Measurements from ENCODE around the gene XK. TPM values are rescaled to one million over a fixed set of nuclear protein-coding genes. Genes with fewer than 3 reads are reported as not detected.
A peak's percentile ranks its signal among the peaks of the same experiment; 100 is the strongest.

The XK gene, protein sequence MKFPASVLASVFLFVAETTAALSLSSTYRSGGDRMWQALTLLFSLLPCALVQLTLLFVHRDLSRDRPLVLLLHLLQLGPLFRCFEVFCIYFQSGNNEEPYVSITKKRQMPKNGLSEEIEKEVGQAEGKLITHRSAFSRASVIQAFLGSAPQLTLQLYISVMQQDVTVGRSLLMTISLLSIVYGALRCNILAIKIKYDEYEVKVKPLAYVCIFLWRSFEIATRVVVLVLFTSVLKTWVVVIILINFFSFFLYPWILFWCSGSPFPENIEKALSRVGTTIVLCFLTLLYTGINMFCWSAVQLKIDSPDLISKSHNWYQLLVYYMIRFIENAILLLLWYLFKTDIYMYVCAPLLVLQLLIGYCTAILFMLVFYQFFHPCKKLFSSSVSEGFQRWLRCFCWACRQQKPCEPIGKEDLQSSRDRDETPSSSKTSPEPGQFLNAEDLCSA
- 0.11 and 0.24 TPM in 2 replicates for total RNA-seq

- intact Hi-C loops (cut with micrococcal nuclease): loop anchor here (10.0 kb wide), 1 partner anchor 159 kb away; the partner anchor contains the start of gene DYNLT3
- TF ChIP-seq, protein P1, sequence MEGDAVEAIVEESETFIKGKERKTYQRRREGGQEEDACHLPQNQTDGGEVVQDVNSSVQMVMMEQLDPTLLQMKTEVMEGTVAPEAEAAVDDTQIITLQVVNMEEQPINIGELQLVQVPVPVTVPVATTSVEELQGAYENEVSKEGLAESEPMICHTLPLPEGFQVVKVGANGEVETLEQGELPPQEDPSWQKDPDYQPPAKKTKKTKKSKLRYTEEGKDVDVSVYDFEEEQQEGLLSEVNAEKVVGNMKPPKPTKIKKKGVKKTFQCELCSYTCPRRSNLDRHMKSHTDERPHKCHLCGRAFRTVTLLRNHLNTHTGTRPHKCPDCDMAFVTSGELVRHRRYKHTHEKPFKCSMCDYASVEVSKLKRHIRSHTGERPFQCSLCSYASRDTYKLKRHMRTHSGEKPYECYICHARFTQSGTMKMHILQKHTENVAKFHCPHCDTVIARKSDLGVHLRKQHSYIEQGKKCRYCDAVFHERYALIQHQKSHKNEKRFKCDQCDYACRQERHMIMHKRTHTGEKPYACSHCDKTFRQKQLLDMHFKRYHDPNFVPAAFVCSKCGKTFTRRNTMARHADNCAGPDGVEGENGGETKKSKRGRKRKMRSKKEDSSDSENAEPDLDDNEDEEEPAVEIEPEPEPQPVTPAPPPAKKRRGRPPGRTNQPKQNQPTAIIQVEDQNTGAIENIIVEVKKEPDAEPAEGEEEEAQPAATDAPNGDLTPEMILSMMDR (IDR thresholded peaks at IDR 0.05): no peak
- CTCF ChIA-PET: no interaction called here
- no peaks in the 10 kb centered on the region for H3K27me3 Mint-ChIP-seq
- H3K4me3 Mint-ChIP-seq: peak within 1 kb of the TSS; percentile 78
- peaks cover 2% of the 10 kb centered on the region for H3K4me1 Mint-ChIP-seq
- POLR2A ChIA-PET: no interaction called here
- ATAC-seq (ENCODE audit: low read depth): peak; percentile 78
- H3K36me3 Mint-ChIP-seq (ENCODE audit: low read depth): no peaks in the 10 kb centered on the region
- peak; percentile 19 for DNase-seq
- no peaks in the 10 kb centered on the region for H3K9me3 Mint-ChIP-seq
- H3K27ac Mint-ChIP-seq: no peak within 1 kb of the TSS
Observed at GRCh38 chrX:37685381-37686359, at the start of gene XK. XK (plus strand) TSS chrX:37685791; CDS start chrX:37685962, 171 bp downstream.

DNA sequence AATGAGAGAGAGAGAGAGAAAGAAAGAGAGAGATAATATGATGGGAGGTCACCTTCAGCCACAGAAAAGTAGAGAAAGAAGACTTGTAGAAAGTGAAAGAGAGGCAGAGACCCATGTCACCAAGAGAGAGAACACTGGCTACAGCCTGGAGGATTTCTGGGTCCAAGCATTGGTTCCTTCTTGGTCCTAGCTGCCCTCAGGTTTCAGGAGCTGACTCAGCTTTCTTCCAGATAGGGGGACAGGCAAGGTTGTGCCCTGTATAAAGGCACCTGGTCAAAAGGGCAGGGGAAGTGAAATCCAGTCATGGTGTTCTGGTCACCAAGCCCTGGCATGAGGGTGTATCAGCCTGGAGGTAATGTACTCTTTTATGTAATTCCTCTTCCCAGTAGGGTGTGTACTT is 47.5 kb upstream of the XK start:
- intact Hi-C loops (cut with micrococcal nuclease): no loop called here
- CTCF ChIA-PET: no interaction called here
- Mint-ChIP-seq H3K4me1 (no peaks in the 10 kb centered on the region), H3K36me3 (ENCODE audit: low read depth) (no peaks in the 10 kb centered on the region), H3K27ac (no peak overlapping the region), H3K4me3 (no peak overlapping the region), H3K9me3 (no peaks in the 10 kb centered on the region), H3K27me3 (no peaks in the 10 kb centered on the region)
- TF ChIP-seq, protein P1 (IDR thresholded peaks at IDR 0.05): no peak
- DNase-seq: no peak
- POLR2A ChIA-PET: no interaction called here
- ATAC-seq (ENCODE audit: low read depth): no peak

DNA sequence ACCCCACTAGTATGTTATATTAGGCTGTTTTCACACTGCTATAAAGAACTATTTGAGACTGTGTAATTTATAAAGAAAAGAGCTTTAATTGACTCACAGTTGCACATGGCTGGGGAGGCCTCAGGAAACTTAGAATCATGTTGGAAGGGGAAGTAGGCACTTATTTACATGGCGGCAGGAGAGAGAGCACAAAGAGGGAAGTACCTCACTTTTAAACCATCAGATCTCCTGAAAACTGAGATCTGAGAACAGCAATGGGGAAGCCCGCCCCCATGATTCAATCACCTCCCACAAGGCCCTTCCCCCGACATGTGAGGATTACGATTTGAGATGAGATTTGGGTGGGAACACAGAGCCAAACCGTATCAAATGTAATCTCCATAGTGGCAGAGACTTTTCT is 45.4 kb upstream of the XK start:
- intact Hi-C loops (cut with micrococcal nuclease): no loop called here
- Mint-ChIP-seq H3K4me3 (no peak overlapping the region), H3K27ac (no peak overlapping the region), H3K27me3 (no peaks in the 10 kb centered on the region), H3K9me3 (no peaks in the 10 kb centered on the region), H3K36me3 (ENCODE audit: low read depth) (no peaks in the 10 kb centered on the region), H3K4me1 (no peaks in the 10 kb centered on the region)
- no peak for ATAC-seq (ENCODE audit: low read depth)
- no peak for DNase-seq
- ChIA-PET CTCF (no interaction called here), POLR2A (no interaction called here)
- TF ChIP-seq, protein P1 (IDR thresholded peaks at IDR 0.05): no peak

DNA sequence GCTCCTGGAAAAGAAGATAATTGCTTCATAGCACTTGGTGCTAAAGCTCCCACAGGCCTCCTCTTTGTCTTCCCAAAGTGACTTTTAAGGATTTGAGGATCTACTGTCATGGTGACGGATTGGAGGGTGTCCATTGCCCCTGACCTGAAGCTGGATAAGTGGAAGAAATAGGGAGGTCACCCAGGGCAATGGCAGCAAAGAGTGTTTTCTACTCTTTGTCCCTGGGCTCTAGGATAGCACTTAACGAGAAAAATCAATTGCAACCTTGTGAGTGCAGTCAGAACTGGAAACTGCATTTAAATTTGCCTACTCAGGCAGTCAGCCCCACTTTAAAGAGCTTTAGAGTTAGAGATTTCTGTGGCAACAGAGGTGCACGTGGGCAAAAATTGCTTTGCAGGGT is 43.7 kb upstream of the XK start:
- H3K36me3 Mint-ChIP-seq (ENCODE audit: low read depth): no peaks in the 10 kb centered on the region
- no peaks in the 10 kb centered on the region for H3K4me1 Mint-ChIP-seq
- H3K27me3 Mint-ChIP-seq: no peaks in the 10 kb centered on the region
- CTCF ChIA-PET: no interaction called here
- ATAC-seq (ENCODE audit: low read depth): no peak
- intact Hi-C loops (cut with micrococcal nuclease): no loop called here
- no peaks in the 10 kb centered on the region for H3K9me3 Mint-ChIP-seq
- TF ChIP-seq, protein P1 (IDR thresholded peaks at IDR 0.05): no peak
- POLR2A ChIA-PET: no interaction called here
- H3K27ac Mint-ChIP-seq: no peak overlapping the region
- no peak for DNase-seq
- no peak overlapping the region for H3K4me3 Mint-ChIP-seq
